IMR-90 (cell line): ENCODE data around the gene GLIS1. TPM values are rescaled to one million over a fixed set of nuclear protein-coding genes. Genes with fewer than 3 reads are reported as not detected.

Source experiments
- ATAC-seq: fragments of 200-7000 bp; cut with Tn5 transposase; 2 replicates; pipeline ENCODE4 v1.9.1; 2020; ENCODE audit warnings: low read depth, mild to moderate bottlenecking, moderate library complexity
- BruUV-seq: library from RNA; stranded (reverse); fragments of 400-500 nt; replicated peaks from 2 replicates; lab custom pipeline; 2021; lab: Mats Ljungman, UMichigan
- CTCF ChIA-PET: fragments of 300-600 bp; formaldehyde crosslinking; extraction: SDS; loops from one replicate; lab custom pipeline; 2021; ENCODE audit warnings: antibody characterized with exemption; lab: Yijun Ruan, JAX
- POLR2A ChIA-PET: fragments of 300-600 bp; sonication (Branson Sonifier 250); formaldehyde crosslinking; loops from one replicate; lab custom pipeline; 2022; ENCODE audit warnings: antibody characterized with exemption; ENCODE audit not compliant: unreplicated experiment; lab: Charles Lee
- DNase-seq: peaks from one replicate; pipeline ENCODE4 v3.0.0; 2013
- H2AFZ ChIP-seq: replicated peaks from 2 replicates; pipeline ENCODE3; 2013; ENCODE audit warnings: low read length, mild to moderate bottlenecking; ENCODE audit not compliant: poor library complexity
- H2AK5ac ChIP-seq: 2 replicates; pipeline ENCODE4 v1.6.1; 2013; ENCODE audit warnings: low read depth, low read length, inconsistent platforms
- H2AK9ac ChIP-seq: replicated peaks from 2 replicates; pipeline ENCODE3; 2013; ENCODE audit warnings: mild to moderate bottlenecking, low read depth, low read length, moderate library complexity; ENCODE audit not compliant: poor library complexity
- H2BK120ac ChIP-seq: 2 replicates; pipeline ENCODE4 v1.6.1; 2013; ENCODE audit warnings: low read depth, low read length, inconsistent platforms
- H2BK15ac ChIP-seq: 3 replicates; pipeline ENCODE4 v1.6.1; 2013; ENCODE audit warnings: low read depth, low read length, inconsistent platforms
- H2BK20ac ChIP-seq: 2 replicates; pipeline ENCODE4 v1.6.1; 2013; ENCODE audit warnings: low read depth, mild to moderate bottlenecking, inconsistent platforms, low read length, moderate library complexity
- H2BK5ac ChIP-seq: 2 replicates; pipeline ENCODE4 v1.6.1; 2013; ENCODE audit warnings: mild to moderate bottlenecking, low read depth, low read length, inconsistent platforms; ENCODE audit not compliant: poor library complexity, severe bottlenecking
- H3K14ac ChIP-seq: replicated peaks from 2 replicates; pipeline ENCODE4 v1.6.1; 2013; ENCODE audit warnings: low read depth, low read length, inconsistent platforms
- H3K18ac ChIP-seq: 2 replicates; pipeline ENCODE4 v1.6.1; 2013; ENCODE audit warnings: low read depth, low read length, control low read depth
- H3K23ac ChIP-seq: 2 replicates; pipeline ENCODE4 v1.6.1; 2013; ENCODE audit warnings: low read depth, low read length, inconsistent platforms
- H3K27ac ChIP-seq: 2 replicates; pipeline ENCODE4 v1.5.1; 2013; ENCODE audit warnings: mild to moderate bottlenecking, control low read depth, low read length; ENCODE audit not compliant: insufficient read depth
- H3K27me3 ChIP-seq: 2 replicates; pipeline ENCODE4 v1.6.1; 2013; ENCODE audit warnings: low read length; ENCODE audit not compliant: control insufficient read depth, insufficient read depth
- H3K36me3 ChIP-seq: 2 replicates; pipeline ENCODE4 v1.6.1; 2013; ENCODE audit warnings: low read length, mixed read lengths; ENCODE audit not compliant: control insufficient read depth, insufficient read depth
- H3K4ac ChIP-seq: 2 replicates; pipeline ENCODE4 v1.6.1; 2013; ENCODE audit warnings: low read depth, low read length, inconsistent platforms
- H3K4me1 ChIP-seq: 2 replicates; pipeline ENCODE4 v1.6.1; 2013; ENCODE audit warnings: low read length, mixed read lengths; ENCODE audit not compliant: control insufficient read depth, insufficient read depth
- H3K4me2 ChIP-seq: 2 replicates; pipeline ENCODE4 v1.6.1; 2013; ENCODE audit warnings: low read depth, mild to moderate bottlenecking, control low read depth, low read length, moderate library complexity
- H3K4me3 ChIP-seq: 2 replicates; pipeline ENCODE4 v1.5.1; 2013; ENCODE audit warnings: low read depth, mild to moderate bottlenecking, control low read depth, low read length, moderate library complexity; ENCODE audit not compliant: insufficient read depth
- H3K56ac ChIP-seq: 2 replicates; pipeline ENCODE4 v1.6.1; 2013; ENCODE audit warnings: low read length, inconsistent platforms; ENCODE audit not compliant: insufficient read depth; ENCODE audit errors: extremely low read depth
- H3K79me1 ChIP-seq, 2 experiments: 2 replicates each; pipeline ENCODE4 v1.6.1; 2013; ENCODE audit warnings: low read length in 2 of 2, inconsistent platforms in 1 of 2, low read depth in 1 of 2
- H3K9ac ChIP-seq: 2 replicates; pipeline ENCODE4 v1.6.1; 2013; ENCODE audit warnings: low read depth, low read length, control low read depth
- H3K9me1 ChIP-seq: 2 replicates; pipeline ENCODE4 v1.6.1; 2013; ENCODE audit warnings: low read length, inconsistent platforms; ENCODE audit not compliant: insufficient read depth
- H3K9me3 ChIP-seq: 2 replicates; pipeline ENCODE4 v1.6.1; 2013; ENCODE audit warnings: low read length; ENCODE audit not compliant: control insufficient read depth, insufficient read depth
- H4K20me1 ChIP-seq: 2 replicates; pipeline ENCODE4 v1.6.1; 2013; ENCODE audit warnings: low read length, inconsistent platforms; ENCODE audit not compliant: insufficient read depth
- H4K5ac ChIP-seq: 2 replicates; pipeline ENCODE4 v1.6.1; 2013; ENCODE audit warnings: mild to moderate bottlenecking, low read depth, low read length, control low read depth
- H4K8ac ChIP-seq, 2 experiments: 2 replicates each; pipeline ENCODE4 v1.6.1; 2013; ENCODE audit warnings: low read depth in 2 of 2, low read length in 2 of 2, control low read depth in 1 of 2, inconsistent platforms in 1 of 2
- H4K91ac ChIP-seq: 2 replicates; pipeline ENCODE4 v1.6.1; 2013; ENCODE audit warnings: low read depth, low read length, inconsistent platforms; ENCODE audit not compliant: insufficient read depth
- BHLHE40 ChIP-seq: fragments of 150-350 bp; IDR thresholded peaks from 2 replicates; pipeline ENCODE4 v1.6.1; 2016; ENCODE audit warnings: mild to moderate bottlenecking, low read depth, low read length
- CEBPB ChIP-seq: IDR thresholded peaks from 2 replicates; pipeline ENCODE4 v1.6.1; 2012; ENCODE audit warnings: low read depth, low read length, improper control_type of control experiment
- CHD1 ChIP-seq: IDR thresholded peaks from 2 replicates; pipeline ENCODE4 v1.6.1; 2012; ENCODE audit warnings: low read depth, low read length, improper control_type of control experiment
- FOS ChIP-seq: fragments of 150-350 bp; IDR thresholded peaks from 2 replicates; pipeline ENCODE4 v1.6.1; 2016; ENCODE audit warnings: low read depth, low read length
- MAFK ChIP-seq: IDR thresholded peaks from 2 replicates; pipeline ENCODE4 v1.6.1; 2012; ENCODE audit warnings: low read depth, low read length, improper control_type of control experiment
- MAZ ChIP-seq: IDR thresholded peaks from 2 replicates; pipeline ENCODE4 v1.6.1; 2012; ENCODE audit warnings: low read depth, mild to moderate bottlenecking, low read length, improper control_type of control experiment, moderate library complexity, borderline replicate concordance
- MXI1 ChIP-seq: IDR thresholded peaks from 2 replicates; pipeline ENCODE4 v1.6.1; 2012; ENCODE audit warnings: low read depth, mild to moderate bottlenecking, low read length, moderate library complexity, borderline replicate concordance
- NFE2L2 ChIP-seq: fragments of 150-350 bp; IDR thresholded peaks from 2 replicates; pipeline ENCODE4 v1.6.1; 2016; ENCODE audit warnings: low read depth, mild to moderate bottlenecking, low read length
- POLR2A ChIP-seq: IDR thresholded peaks from 2 replicates; pipeline ENCODE4 v1.6.1; 2012; ENCODE audit warnings: mild to moderate bottlenecking, low read depth, low read length
- RAD21 ChIP-seq: IDR thresholded peaks from 2 replicates; pipeline ENCODE4 v1.6.1; 2012; ENCODE audit warnings: low read length, improper control_type of control experiment
- RCOR1 ChIP-seq: IDR thresholded peaks from 2 replicates; pipeline ENCODE4 v1.6.1; 2012; ENCODE audit warnings: mild to moderate bottlenecking, low read length, improper control_type of control experiment; ENCODE audit not compliant: insufficient replicate concordance
- RFX5 ChIP-seq: IDR thresholded peaks from 2 replicates; pipeline ENCODE4 v1.8.0; 2012; ENCODE audit warnings: low read depth, mild to moderate bottlenecking, low read length, moderate library complexity
- SMC3 ChIP-seq: fragments of 150-350 bp; IDR thresholded peaks from 2 replicates; pipeline ENCODE4 v1.6.1; 2016; ENCODE audit warnings: low read depth, mild to moderate bottlenecking, antibody characterized with exemption, low read length, moderate library complexity
- WGBS, 2 experiments: methylation state at CpG; one replicate each; pipeline versions ENCODE4 v1.1.5 to v1.1.7; 2013; ENCODE audit warnings: missing lambda C conversion rate in 2 of 2; ENCODE audit not compliant: insufficient read length in 1 of 2; ENCODE audit errors: extremely low coverage in 2 of 2; 5-methylcytosine and 5-hydroxymethylcytosine counted together
- dilution Hi-C: fragments of 300-500 bp; cut with HindIII; formaldehyde crosslinking; loops from one replicate; pipeline ENCODE4 v1.14.3; 2018; ENCODE audit warnings: low sequenced_read_pairs; ENCODE audit not compliant: unreplicated experiment
- in situ Hi-C: fragments of 300-500 bp; cut with MboI; formaldehyde crosslinking; loops from 3 replicates; pipeline ENCODE4 v1.14.3; 2019; ENCODE audit warnings: low sequenced_read_pairs, inconsistent platforms, mixed read lengths
- intact Hi-C: fragments of 100-400 bp; cut with micrococcal nuclease; formaldehyde crosslinking; loops from 2 replicates; pipeline ENCODE4 v1.10.0; 2022
- polyA plus RNA-seq, 3 experiments: library from polyadenylated mRNA; depleted of rRNA; stranded (reverse); fragments of >200 nt; gene quantifications; 2 replicates each; pipeline ENCODE4 v1.2.3, GENCODE V29; 2012; ENCODE audit warnings: low replicate concordance in 1 of 3
- total RNA-seq: library from RNA; depleted of rRNA; stranded (reverse); fragments of >200 nt; gene quantifications from 2 replicates; pipeline ENCODE4 v1.2.3, GENCODE V29; 2012
- TF ChIP-seq, protein P1 (sequence below): fragments of 150-350 bp; IDR thresholded peaks from 2 replicates; pipeline ENCODE4 v1.6.1; 2016; ENCODE audit warnings: low read depth, mild to moderate bottlenecking, low read length, moderate library complexity, borderline replicate concordance
- TF ChIP-seq, protein P2 (sequence below): fragments of 150-350 bp; IDR thresholded peaks from 2 replicates; pipeline ENCODE4 v1.6.1; 2017; ENCODE audit warnings: mild to moderate bottlenecking, antibody characterized with exemption, low read length, low read depth
- TF ChIP-seq, protein P3 (sequence below): conservative IDR thresholded peaks from 2 replicates; pipeline ENCODE4 v1.5.1; 2012; ENCODE audit warnings: mild to moderate bottlenecking, low read depth, low read length, improper control_type of control experiment

The GLIS1 gene
- total and polyA plus RNA-seq, 2 of the 4 experiments (the other 2 are of a cell fraction), result 0.18 to 2.3 TPM

GRCh38 chr1:53584777-53585107 is 154.2 kb downstream of the GLIS1 start:
- dilution Hi-C loops (no loop called here), in situ Hi-C loops (no loop called here), intact Hi-C loops (no loop called here)
- H3K4me3 ChIP-seq, result no peak overlapping the region
- no peaks in the 10 kb centered on the region for H3K79me1 ChIP-seq
- H3K4ac ChIP-seq, result peak overlapping the region; percentile 16; the same call in 1 of the 2 replicates
- ChIA-PET CTCF (no interaction called here), POLR2A (no interaction called here)
- 0 out of 2 replicates have a peak overlapping the region, but pooled peaks have one; percentile 45 for H3K14ac ChIP-seq
- H3K27ac ChIP-seq, result no peak overlapping the region
- no peaks in the 10 kb centered on the region for H3K9me3 ChIP-seq
- 0 out of 2 replicates have a peak overlapping the region, but pooled peaks have one; percentile 8 for H2BK20ac ChIP-seq
- H3K23ac ChIP-seq, result no peak overlapping the region
- H2BK5ac ChIP-seq, result no peak overlapping the region
- no peak for ATAC-seq
- no peaks in the 10 kb centered on the region for H4K20me1 ChIP-seq
- no peak overlapping the region for H2AK9ac ChIP-seq
- H2BK15ac ChIP-seq, result no peak overlapping the region
- H4K5ac ChIP-seq, result no peak overlapping the region
- H2BK120ac ChIP-seq, result no peak overlapping the region
- no peak overlapping the region for H4K8ac ChIP-seq
- peaks cover 15% of the 10 kb centered on the region; the same call in 1 of the 2 replicates for H3K9me1 ChIP-seq
- H3K36me3 ChIP-seq, result no peaks in the 10 kb centered on the region; the same call in 1 of the 2 replicates
- TF ChIP-seq CEBPB (no peak), FOS (no peak), MAZ (no peak), RFX5 (no peak), MXI1 (no peak), RAD21 (no peak), POLR2A (no peak), RCOR1 (no peak), BHLHE40 (no peak), SMC3 (no peak), NFE2L2 (no peak), CHD1 (no peak), MAFK (no peak)
- TF ChIP-seq, protein P1, sequence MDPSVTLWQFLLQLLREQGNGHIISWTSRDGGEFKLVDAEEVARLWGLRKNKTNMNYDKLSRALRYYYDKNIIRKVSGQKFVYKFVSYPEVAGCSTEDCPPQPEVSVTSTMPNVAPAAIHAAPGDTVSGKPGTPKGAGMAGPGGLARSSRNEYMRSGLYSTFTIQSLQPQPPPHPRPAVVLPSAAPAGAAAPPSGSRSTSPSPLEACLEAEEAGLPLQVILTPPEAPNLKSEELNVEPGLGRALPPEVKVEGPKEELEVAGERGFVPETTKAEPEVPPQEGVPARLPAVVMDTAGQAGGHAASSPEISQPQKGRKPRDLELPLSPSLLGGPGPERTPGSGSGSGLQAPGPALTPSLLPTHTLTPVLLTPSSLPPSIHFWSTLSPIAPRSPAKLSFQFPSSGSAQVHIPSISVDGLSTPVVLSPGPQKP, result no peak
- TF ChIP-seq, protein P2, sequence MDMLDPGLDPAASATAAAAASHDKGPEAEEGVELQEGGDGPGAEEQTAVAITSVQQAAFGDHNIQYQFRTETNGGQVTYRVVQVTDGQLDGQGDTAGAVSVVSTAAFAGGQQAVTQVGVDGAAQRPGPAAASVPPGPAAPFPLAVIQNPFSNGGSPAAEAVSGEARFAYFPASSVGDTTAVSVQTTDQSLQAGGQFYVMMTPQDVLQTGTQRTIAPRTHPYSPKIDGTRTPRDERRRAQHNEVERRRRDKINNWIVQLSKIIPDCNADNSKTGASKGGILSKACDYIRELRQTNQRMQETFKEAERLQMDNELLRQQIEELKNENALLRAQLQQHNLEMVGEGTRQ, result no peak
- TF ChIP-seq, protein P3, sequence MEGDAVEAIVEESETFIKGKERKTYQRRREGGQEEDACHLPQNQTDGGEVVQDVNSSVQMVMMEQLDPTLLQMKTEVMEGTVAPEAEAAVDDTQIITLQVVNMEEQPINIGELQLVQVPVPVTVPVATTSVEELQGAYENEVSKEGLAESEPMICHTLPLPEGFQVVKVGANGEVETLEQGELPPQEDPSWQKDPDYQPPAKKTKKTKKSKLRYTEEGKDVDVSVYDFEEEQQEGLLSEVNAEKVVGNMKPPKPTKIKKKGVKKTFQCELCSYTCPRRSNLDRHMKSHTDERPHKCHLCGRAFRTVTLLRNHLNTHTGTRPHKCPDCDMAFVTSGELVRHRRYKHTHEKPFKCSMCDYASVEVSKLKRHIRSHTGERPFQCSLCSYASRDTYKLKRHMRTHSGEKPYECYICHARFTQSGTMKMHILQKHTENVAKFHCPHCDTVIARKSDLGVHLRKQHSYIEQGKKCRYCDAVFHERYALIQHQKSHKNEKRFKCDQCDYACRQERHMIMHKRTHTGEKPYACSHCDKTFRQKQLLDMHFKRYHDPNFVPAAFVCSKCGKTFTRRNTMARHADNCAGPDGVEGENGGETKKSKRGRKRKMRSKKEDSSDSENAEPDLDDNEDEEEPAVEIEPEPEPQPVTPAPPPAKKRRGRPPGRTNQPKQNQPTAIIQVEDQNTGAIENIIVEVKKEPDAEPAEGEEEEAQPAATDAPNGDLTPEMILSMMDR, result no peak
- H3K56ac ChIP-seq, result no peak overlapping the region; the same call in 1 of the 2 replicates
- no peak overlapping the region for H2AFZ ChIP-seq
- H3K4me2 ChIP-seq, result no peak overlapping the region
- H3K9ac ChIP-seq, result no peak overlapping the region
- H3K27me3 ChIP-seq, result peaks cover 2% of the 10 kb centered on the region; the same call in 1 of the 2 replicates
- 43% methylated on average over 1 of the region's 2 CpGs; no CpG with 5 or more reads in 1 of the 2 experiments for WGBS, 2 experiments
- H4K91ac ChIP-seq, result no peak overlapping the region
- no TSS peak for BruUV-seq
- DNase-seq, result no peak
- H3K4me1 ChIP-seq, result peaks cover 4% of the 10 kb centered on the region; the same call in 1 of the 2 replicates
- H3K18ac ChIP-seq, result no peak overlapping the region
- no peak overlapping the region for H2AK5ac ChIP-seq
